Measurements from ENCODE around the gene INCENP.

DNA sequence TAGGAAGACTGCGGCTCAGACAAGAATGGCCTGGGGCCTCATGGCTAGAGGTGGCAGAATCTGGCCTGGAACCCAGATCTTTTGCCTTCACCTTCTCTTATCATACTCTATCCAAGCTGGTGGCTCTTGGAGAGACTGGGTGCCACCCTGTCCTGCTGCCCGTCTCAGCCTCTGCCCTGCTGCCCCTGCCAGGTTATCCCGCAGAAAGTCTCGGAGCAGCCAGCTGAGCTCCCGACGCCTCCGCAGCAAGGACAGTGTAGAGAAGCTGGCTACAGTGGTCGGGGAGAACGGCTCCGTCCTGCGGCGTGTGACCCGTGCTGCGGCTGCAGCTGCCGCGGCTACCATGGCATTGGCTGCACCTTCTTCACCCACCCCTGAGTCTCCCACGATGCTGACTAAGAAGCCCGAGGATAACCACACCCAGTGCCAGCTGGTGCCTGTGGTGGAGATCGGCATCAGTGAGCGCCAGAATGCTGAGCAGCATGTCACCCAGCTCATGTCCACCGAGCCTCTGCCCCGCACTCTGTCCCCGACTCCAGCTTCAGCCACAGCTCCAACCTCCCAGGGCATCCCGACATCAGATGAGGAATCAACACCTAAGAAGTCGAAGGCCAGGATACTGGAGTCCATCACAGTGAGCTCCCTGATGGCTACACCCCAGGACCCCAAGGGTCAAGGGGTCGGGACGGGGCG is 5.9 kb downstream of the INCENP start:
- TF ChIP-seq POLR2AphosphoS5 (IDR thresholded peaks at IDR 0.05), result no peak
- TF ChIP-seq, protein P1, sequence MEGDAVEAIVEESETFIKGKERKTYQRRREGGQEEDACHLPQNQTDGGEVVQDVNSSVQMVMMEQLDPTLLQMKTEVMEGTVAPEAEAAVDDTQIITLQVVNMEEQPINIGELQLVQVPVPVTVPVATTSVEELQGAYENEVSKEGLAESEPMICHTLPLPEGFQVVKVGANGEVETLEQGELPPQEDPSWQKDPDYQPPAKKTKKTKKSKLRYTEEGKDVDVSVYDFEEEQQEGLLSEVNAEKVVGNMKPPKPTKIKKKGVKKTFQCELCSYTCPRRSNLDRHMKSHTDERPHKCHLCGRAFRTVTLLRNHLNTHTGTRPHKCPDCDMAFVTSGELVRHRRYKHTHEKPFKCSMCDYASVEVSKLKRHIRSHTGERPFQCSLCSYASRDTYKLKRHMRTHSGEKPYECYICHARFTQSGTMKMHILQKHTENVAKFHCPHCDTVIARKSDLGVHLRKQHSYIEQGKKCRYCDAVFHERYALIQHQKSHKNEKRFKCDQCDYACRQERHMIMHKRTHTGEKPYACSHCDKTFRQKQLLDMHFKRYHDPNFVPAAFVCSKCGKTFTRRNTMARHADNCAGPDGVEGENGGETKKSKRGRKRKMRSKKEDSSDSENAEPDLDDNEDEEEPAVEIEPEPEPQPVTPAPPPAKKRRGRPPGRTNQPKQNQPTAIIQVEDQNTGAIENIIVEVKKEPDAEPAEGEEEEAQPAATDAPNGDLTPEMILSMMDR (IDR thresholded peaks at IDR 0.05; ENCODE audit: poor library complexity, severe bottlenecking), result no peak
- TF ChIP-seq, protein P2, sequence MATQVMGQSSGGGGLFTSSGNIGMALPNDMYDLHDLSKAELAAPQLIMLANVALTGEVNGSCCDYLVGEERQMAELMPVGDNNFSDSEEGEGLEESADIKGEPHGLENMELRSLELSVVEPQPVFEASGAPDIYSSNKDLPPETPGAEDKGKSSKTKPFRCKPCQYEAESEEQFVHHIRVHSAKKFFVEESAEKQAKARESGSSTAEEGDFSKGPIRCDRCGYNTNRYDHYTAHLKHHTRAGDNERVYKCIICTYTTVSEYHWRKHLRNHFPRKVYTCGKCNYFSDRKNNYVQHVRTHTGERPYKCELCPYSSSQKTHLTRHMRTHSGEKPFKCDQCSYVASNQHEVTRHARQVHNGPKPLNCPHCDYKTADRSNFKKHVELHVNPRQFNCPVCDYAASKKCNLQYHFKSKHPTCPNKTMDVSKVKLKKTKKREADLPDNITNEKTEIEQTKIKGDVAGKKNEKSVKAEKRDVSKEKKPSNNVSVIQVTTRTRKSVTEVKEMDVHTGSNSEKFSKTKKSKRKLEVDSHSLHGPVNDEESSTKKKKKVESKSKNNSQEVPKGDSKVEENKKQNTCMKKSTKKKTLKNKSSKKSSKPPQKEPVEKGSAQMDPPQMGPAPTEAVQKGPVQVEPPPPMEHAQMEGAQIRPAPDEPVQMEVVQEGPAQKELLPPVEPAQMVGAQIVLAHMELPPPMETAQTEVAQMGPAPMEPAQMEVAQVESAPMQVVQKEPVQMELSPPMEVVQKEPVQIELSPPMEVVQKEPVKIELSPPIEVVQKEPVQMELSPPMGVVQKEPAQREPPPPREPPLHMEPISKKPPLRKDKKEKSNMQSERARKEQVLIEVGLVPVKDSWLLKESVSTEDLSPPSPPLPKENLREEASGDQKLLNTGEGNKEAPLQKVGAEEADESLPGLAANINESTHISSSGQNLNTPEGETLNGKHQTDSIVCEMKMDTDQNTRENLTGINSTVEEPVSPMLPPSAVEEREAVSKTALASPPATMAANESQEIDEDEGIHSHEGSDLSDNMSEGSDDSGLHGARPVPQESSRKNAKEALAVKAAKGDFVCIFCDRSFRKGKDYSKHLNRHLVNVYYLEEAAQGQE (IDR thresholded peaks at IDR 0.05; ENCODE audit: borderline replicate concordance), result no peak
- TF ChIP-seq MXI1 (conservative IDR thresholded peaks at IDR 0.05; ENCODE audit: poor library complexity, severe bottlenecking), result no peak
